NCI-H128 (cell line): ENCODE results near the gene FXYD4.

Experiments used
- DNase-seq: peaks from one replicate; lab custom pipeline; 2025; ENCODE audit not compliant: unreplicated experiment; lab: John Stamatoyannopoulos, UW

FXYD4 gene

GRCh38 chr10:43343126-43343525 is 28.3 kb upstream of the FXYD4 start:
- no peak for DNase-seq

- DNase-seq, result no peak
Observed at GRCh38 chr10:43344051-43344450, 27.4 kb upstream of the FXYD4 start.

- DNase-seq, result no peak
Observed at GRCh38 chr10:43347997-43348396, 23.4 kb upstream of the FXYD4 start.

GRCh38 chr10:43348511-43349312 is 22.7 kb upstream of the FXYD4 start:
- peak; percentile 18 for DNase-seq

- DNase-seq, result no peak
Observed at GRCh38 chr10:43350156-43350555, 21.3 kb upstream of the FXYD4 start.

- no peak for DNase-seq
Observed at GRCh38 chr10:43350686-43351085, 20.8 kb upstream of the FXYD4 start.

- no peak for DNase-seq
Observed at GRCh38 chr10:43351301-43351700, 20.1 kb upstream of the FXYD4 start.

DNA sequence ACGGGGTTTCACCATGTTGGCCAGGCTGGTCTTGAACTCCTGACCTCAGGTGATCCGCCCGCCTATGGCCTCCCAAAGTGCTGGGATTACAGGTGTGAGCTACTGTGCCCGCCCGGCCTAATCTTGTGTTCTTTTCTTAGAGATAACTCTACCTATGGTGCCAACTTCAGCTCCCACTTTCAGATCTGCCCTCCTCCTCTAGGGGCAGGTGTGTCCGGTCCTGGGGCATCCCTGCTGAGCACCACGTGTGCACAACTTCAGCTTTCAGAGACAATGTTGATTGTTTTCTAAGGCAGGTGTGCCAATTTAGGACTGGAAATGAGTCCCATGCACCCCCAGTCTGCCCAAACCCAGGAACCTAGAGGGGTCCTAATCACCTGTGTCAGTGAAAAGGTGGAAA is 18.5 kb upstream of the FXYD4 start:
- DNase-seq, result no peak

GRCh38 chr10:43353495-43354329 is 17.7 kb upstream of the FXYD4 start:
- no peak for DNase-seq

DNA sequence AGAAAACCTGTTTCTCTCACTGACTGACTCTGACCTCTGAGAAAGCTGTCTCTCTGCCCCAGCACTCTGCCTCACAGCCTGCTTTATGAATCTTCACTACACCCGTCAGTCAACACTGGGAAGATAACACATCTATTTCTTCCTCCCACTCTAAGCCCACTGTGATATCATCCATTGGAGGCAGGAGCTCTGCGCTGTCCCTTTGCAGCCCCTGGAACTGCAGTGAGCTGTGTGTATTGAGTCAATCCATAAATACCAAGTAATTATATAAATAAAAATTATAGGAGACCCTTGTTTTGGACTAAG is 17.2 kb upstream of the FXYD4 start:
- DNase-seq, result no peak

GRCh38 chr10:43354879-43355380 is 16.5 kb upstream of the FXYD4 start:
- no peak for DNase-seq

- DNase-seq, result no peak
Observed at GRCh38 chr10:43355749-43356371, 15.6 kb upstream of the FXYD4 start.

- no peak for DNase-seq
Observed at GRCh38 chr10:43360086-43360485, 11.3 kb upstream of the FXYD4 start.

- no peak for DNase-seq
Observed at GRCh38 chr10:43361547-43362190, 9.8 kb upstream of the FXYD4 start.

DNA sequence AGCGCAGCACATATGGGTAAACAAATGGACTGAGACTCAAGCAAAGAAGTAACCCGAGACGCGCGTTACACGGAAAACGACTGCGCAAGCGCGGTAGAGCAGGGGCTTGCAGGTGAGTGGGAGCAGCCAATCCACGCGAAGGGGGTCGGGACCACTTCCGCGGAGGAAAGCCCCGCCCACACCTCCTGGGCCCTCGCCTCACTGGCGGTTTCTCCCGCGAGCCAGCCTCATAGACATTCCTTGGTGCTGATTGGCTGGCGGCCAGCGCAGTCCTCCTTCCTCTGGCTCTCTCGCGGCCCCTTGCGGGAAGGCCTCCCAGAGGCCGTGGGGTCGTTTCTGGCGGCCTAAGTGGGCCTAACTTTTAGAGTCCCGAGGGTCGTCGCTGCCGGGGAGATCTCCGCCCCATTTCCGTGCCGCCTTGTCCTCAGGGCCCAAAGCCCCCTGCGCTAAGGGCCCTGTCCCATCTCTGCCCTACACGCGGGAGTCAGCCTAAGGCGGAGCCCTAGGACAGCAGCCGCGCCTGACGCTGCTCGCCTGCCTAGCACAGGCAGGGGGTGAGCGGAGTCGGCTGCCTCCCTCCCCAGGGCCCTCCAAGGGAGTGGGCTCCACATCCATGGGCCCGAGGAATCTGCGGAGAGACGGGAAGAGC is 9.1 kb upstream of the FXYD4 start:
- DNase-seq, result peak; percentile 90

GRCh38 chr10:43365001-43365400 is 6.4 kb upstream of the FXYD4 start:
- no peak for DNase-seq

DNA sequence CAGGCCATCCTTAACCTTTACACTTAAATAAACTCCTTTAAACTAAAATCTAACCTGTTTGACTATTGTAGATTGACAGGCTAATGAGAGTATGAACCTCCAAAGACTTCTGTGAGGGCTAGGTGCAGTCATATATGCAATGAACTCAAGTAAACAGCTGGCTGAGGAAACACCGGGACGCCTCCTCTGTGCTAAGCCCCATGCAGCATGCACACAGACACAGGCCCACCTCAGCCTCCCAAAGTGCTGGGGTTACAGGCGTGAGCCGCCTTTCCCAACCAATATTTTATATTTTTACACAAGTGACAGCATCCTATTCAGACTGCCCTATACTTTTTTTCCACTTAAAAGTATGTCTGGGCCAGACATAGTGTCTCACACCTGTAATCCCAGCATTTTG is 1.5 kb upstream of the FXYD4 start:
- no peak for DNase-seq

- DNase-seq, result no peak
Observed at GRCh38 chr10:43370671-43371215, 693 bp upstream of the FXYD4 start.

DNA sequence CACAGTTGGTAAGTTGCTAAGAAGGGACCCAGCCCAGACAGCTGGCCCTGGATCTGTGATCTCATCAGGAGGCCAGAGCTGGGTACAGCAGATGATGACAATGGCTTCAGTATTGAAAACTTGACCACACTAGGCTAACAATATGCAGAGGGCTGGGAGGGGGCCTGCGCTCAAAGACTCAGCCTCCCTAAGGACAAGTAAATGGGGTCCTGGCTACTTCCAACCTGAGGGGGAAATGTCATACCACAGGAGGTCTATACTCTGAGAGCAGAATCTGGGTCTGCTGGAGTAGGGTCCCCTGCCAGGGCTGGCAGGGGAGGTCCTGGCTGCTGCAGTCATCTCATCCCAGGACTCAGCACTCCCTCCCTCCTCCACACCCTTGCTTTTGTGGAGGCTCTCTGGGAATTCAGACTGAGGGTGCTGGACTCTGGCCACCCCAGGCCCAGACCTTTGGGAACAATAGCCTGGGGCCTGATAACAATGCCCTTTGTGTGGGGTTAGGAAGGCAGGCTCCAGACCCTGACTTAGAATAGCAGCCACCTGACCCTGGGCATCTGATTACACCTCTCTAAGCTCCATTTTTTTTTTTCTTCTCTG is 1.4 kb downstream of the FXYD4 start:
- DNase-seq, result no peak

DNA sequence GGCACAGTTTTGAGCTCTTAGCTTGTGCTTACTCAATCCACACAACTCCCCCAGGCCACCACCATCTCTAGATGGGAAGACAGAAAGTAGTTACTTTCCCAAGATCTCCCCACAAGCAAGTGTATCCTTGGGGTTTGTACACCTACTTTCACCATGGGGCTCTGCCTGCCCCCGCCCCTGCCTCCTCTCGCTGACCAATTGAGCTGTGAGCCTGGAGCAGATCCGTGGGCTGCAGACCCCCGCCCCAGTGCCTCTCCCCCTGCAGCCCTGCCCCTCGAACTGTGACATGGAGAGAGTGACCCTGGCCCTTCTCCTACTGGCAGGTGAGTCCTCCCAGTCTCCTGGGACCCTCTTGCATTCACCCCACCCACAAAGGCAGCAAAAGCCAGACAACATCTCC is 2.0 kb downstream of the FXYD4 start:
- DNase-seq, result no peak
